Breast epithelium (tissue), 4 donors: ENCODE results near the gene CDR2. TPM values are rescaled to one million over a fixed set of nuclear protein-coding genes. Genes with fewer than 3 reads are reported as not detected.

Experiments used
- DNase-seq, 2 donors: peaks; one replicate each; pipeline ENCODE4 v3.0.0-alpha.2; 2019; ENCODE audit warnings: low spot score in 2 of 2
- H3K27ac ChIP-seq, 2 donors: fragments of 200-600 bp; sonication (generic) in 1 of 2; one replicate each; pipeline ENCODE4 v1.5.1; 2016 to 2019; ENCODE audit warnings: mild to moderate bottlenecking in 1 of 2
- H3K27me3 ChIP-seq, 2 donors: fragments of 200-600 bp; sonication (generic) in 1 of 2; one replicate each; pipeline versions ENCODE4 v1.5.1 to v1.6.0; 2017 to 2019; ENCODE audit warnings: control low read depth in 1 of 2, mild to moderate bottlenecking in 1 of 2
- H3K36me3 ChIP-seq: fragments of 200-600 bp; one replicate; pipeline ENCODE4 v1.5.1; 2019
- H3K4me1 ChIP-seq, 2 donors: fragments of 200-600 bp; sonication (generic); one replicate each; pipeline ENCODE4 v1.5.1; 2016 to 2019; ENCODE audit warnings: control low read depth in 1 of 2
- H3K4me3 ChIP-seq, 3 donors: fragments of 200-600 bp; sonication (generic); 1 replicate in 2 of 3; 2 replicates in 1 of 3; pipeline ENCODE4 v1.5.1; 2016 to 2019; ENCODE audit warnings: mild to moderate bottlenecking in 3 of 3, moderate library complexity in 2 of 3
- H3K9me3 ChIP-seq, 2 donors: fragments of 200-600 bp; sonication (generic) in 1 of 2; one replicate each; pipeline ENCODE4 v1.5.1; 2016 to 2019; ENCODE audit warnings: control low read depth in 1 of 2
- CTCF ChIP-seq, 3 donors: fragments of 450-650 bp; IDR thresholded peaks; one replicate each; pipeline ENCODE4 v1.5.1; 2016 to 2017; ENCODE audit warnings: antibody characterized with exemption in 3 of 3, mild to moderate bottlenecking in 3 of 3, moderate library complexity in 3 of 3
- POLR2A ChIP-seq: fragments of 450-650 bp; IDR thresholded peaks from one replicate; pipeline ENCODE4 v1.6.1; 2016; ENCODE audit warnings: antibody characterized with exemption, mild to moderate bottlenecking, moderate library complexity
- POLR2AphosphoS5 ChIP-seq, 3 donors: sonication (generic); formaldehyde crosslinking; IDR thresholded peaks; one replicate each; pipeline ENCODE4 v1.6.1; 2017; ENCODE audit warnings: antibody characterized with exemption in 3 of 3
- intact Hi-C: fragments of 100-400 bp; cut with DNase I; formaldehyde crosslinking; loops from one replicate; pipeline ENCODE4 v1.15.1; 2023; ENCODE audit warnings: low total_unique reads
- total RNA-seq, 3 donors: library from RNA; depleted of rRNA; stranded (reverse); fragments of >200 nt; gene quantifications; one replicate each; pipeline ENCODE4 v1.1.0, GENCODE V29; 2016

Gene CDR2
- total RNA-seq, 3 donors from 2014 or later, result 20.2 to 37.5 (median 26.9) TPM

GRCh38 chr16:22300427-22301071, 73.9 kb downstream of the CDR2 start:
- intact Hi-C loops, result loop anchor here (5.0 kb wide), 1 partner anchor 93 kb away; the partner anchor contains the start of gene EEF2K
- Histone ChIP-seq H3K4me3 (no peak overlapping the region), H3K9me3 (no peaks in the 10 kb centered on the region), H3K4me1 (peaks cover 3 to 9% of the 10 kb centered on the region in 2 donors), H3K27ac (no peak overlapping the region), H3K27me3 (no peaks in the 10 kb centered on the region), H3K36me3 (no peaks in the 10 kb centered on the region)
- TF ChIP-seq POLR2A, result no peak
- TF ChIP-seq CTCF (IDR thresholded peaks at IDR 0.05), result peak in 2 of 3 donors; percentile 26 to 39
- no peak for TF ChIP-seq POLR2AphosphoS5 (IDR thresholded peaks at IDR 0.05)
- DNase-seq, result no peak

- DNase-seq, result no peak
- no peaks in the 10 kb centered on the region for H3K27me3 ChIP-seq
- TF ChIP-seq POLR2A, result no peak
- no peak for TF ChIP-seq POLR2AphosphoS5 (IDR thresholded peaks at IDR 0.05)
- no peak for TF ChIP-seq CTCF (IDR thresholded peaks at IDR 0.05)
- no peaks in the 10 kb centered on the region for H3K36me3 ChIP-seq
- peak overlapping the region in 2 of 3 donors; percentile 82 to 98 for H3K4me3 ChIP-seq
- no peaks in the 10 kb centered on the region for H3K9me3 ChIP-seq
- H3K4me1 ChIP-seq, result peaks cover 3 to 9% of the 10 kb centered on the region in 2 donors
- H3K27ac ChIP-seq, result peak overlapping the region in 1 of 2 donors; percentile 95
- intact Hi-C loops, result loop anchor here (5.0 to 10.0 kb wide), 2 partner anchors 294 to 347 kb away; partner anchors contain the start of genes MOSMO, PDZD9 and UQCRC2
Measured at GRCh38 chr16:22299036-22299435, 75.4 kb downstream of the CDR2 start.

GRCh38 chr16:22297871-22298733, 76.3 kb downstream of the CDR2 start:
- Histone ChIP-seq H3K4me1 (peaks cover 3 to 9% of the 10 kb centered on the region in 2 donors), H3K27ac (peak overlapping the region; percentile 95 to 97), H3K4me3 (peak overlapping the region; percentile 82 to 98 (median 92)), H3K9me3 (no peaks in the 10 kb centered on the region), H3K36me3 (no peaks in the 10 kb centered on the region), H3K27me3 (no peaks in the 10 kb centered on the region)
- intact Hi-C loops, result loop anchor here (5.0 to 10.0 kb wide), 2 partner anchors 293 to 346 kb away; partner anchors contain the start of genes MOSMO, PDZD9 and UQCRC2
- no peak for TF ChIP-seq POLR2A
- no peak for TF ChIP-seq CTCF (IDR thresholded peaks at IDR 0.05)
- TF ChIP-seq POLR2AphosphoS5 (IDR thresholded peaks at IDR 0.05), result peak; percentile 47 to 76 (median 58)
- peak in 1 of 2 donors; percentile 62 for DNase-seq

- intact Hi-C loops, result loop anchor here (5.0 to 10.0 kb wide), 2 partner anchors 292 to 345 kb away; partner anchors contain the start of genes MOSMO, PDZD9 and UQCRC2
- H3K9me3 ChIP-seq, result no peaks in the 10 kb centered on the region
- peak within 1 kb of the TSS; percentile 82 to 98 (median 92) for H3K4me3 ChIP-seq
- H3K27me3 ChIP-seq, result no peaks in the 10 kb centered on the region
- peak; percentile 96 to 99 (median 98) for TF ChIP-seq CTCF (IDR thresholded peaks at IDR 0.05)
- TF ChIP-seq POLR2A, result no peak
- peak; percentile 88 to 95 (median 92) for TF ChIP-seq POLR2AphosphoS5 (IDR thresholded peaks at IDR 0.05)
- H3K4me1 ChIP-seq, result peaks cover 3 to 9% of the 10 kb centered on the region in 2 donors
- H3K36me3 ChIP-seq, result no peaks in the 10 kb centered on the region
- peak; percentile 99 for DNase-seq
- H3K27ac ChIP-seq, result peak within 1 kb of the TSS; percentile 95 to 97
Measured at GRCh38 chr16:22297114-22297870, 77.1 kb downstream of the CDR2 start, which contains the start of gene POLR3E. POLR3E (plus strand) TSS chr16:22297409; CDS start chr16:22302969, 5,560 bp downstream.
